Measurements from ENCODE around the gene LHFPL3. TPM values are rescaled to one million over a fixed set of nuclear protein-coding genes. Genes with fewer than 3 reads are reported as not detected.

LHFPL3 gene
- total RNA-seq, 2 experiments from 2014 or later, result not detected

- H3K4me1 ChIP-seq (ENCODE audit: insufficient read depth, low read length, poor library complexity, severe bottlenecking), result no peaks in the 10 kb centered on the region
- no peaks in the 10 kb centered on the region for H3K79me2 ChIP-seq (ENCODE audit: insufficient read depth, low read depth, low read length)
- intact Hi-C loops (cut with micrococcal nuclease; ENCODE audit: unreplicated experiment), result no loop called here
- H3K9me2 ChIP-seq (ENCODE audit: insufficient read depth, low read length), result no peaks in the 10 kb centered on the region
- BruUV-seq (replicated peaks), result no TSS peak
- H3K9me3 ChIP-seq (ENCODE audit: low read length), result no peaks in the 10 kb centered on the region
- ChIA-PET CTCF (ENCODE audit: unreplicated experiment) (no interaction called here), POLR2A (interaction anchor here (0.6 to 0.7 kb wide), 3 partner anchors 30 to 687 kb away, joined by 3 read pairs; no protein-coding TSS in a partner anchor)
- no peak for TF ChIP-seq CTCF (conservative IDR thresholded peaks at IDR 0.05; ENCODE audit: low read length)
- TF ChIP-seq EZH2phosphoT487 (IDR thresholded peaks at IDR 0.05; ENCODE audit: borderline replicate concordance, low read depth, low read length), result no peak
- H2AFZ ChIP-seq (ENCODE audit: low read length), result no peak overlapping the region
- no peaks in the 10 kb centered on the region for H4K20me1 ChIP-seq (ENCODE audit: insufficient read depth, low read length)
- H3K4me3 ChIP-seq (ENCODE audit: low read depth, low read length, poor library complexity, severe bottlenecking), result no peak overlapping the region
- no peak overlapping the region for H3K4me2 ChIP-seq (ENCODE audit: low read length)
- DNase-seq (ENCODE audit: low spot score), result no peak
- H3K27ac ChIP-seq (ENCODE audit: low read depth, low read length, poor library complexity, severe bottlenecking), result no peak overlapping the region
- no peaks in the 10 kb centered on the region for H3K36me3 ChIP-seq (ENCODE audit: insufficient read depth, low read length)
These were observed 31.5 kb upstream of the LHFPL3 start for GRCh38 chr7:104296900-104297299.

- intact Hi-C loops (cut with micrococcal nuclease; ENCODE audit: unreplicated experiment), result no loop called here
- Histone ChIP-seq H3K27ac (ENCODE audit: low read depth, low read length, poor library complexity, severe bottlenecking) (no peak overlapping the region), H3K4me1 (ENCODE audit: insufficient read depth, low read length, poor library complexity, severe bottlenecking) (no peaks in the 10 kb centered on the region), H3K36me3 (ENCODE audit: insufficient read depth, low read length) (no peaks in the 10 kb centered on the region), H3K9me2 (ENCODE audit: insufficient read depth, low read length) (no peaks in the 10 kb centered on the region), H2AFZ (ENCODE audit: low read length) (no peak overlapping the region), H3K4me3 (ENCODE audit: low read depth, low read length, poor library complexity, severe bottlenecking) (no peak overlapping the region), H3K4me2 (ENCODE audit: low read length) (no peak overlapping the region), H4K20me1 (ENCODE audit: insufficient read depth, low read length) (no peaks in the 10 kb centered on the region), H3K9me3 (ENCODE audit: low read length) (no peaks in the 10 kb centered on the region), H3K79me2 (ENCODE audit: insufficient read depth, low read depth, low read length) (no peaks in the 10 kb centered on the region)
- ChIA-PET POLR2A (interaction anchor here (1.1 to 1.2 kb wide), 2 partner anchors 9 to 355 kb away, joined by 3 to 6 read pairs; no protein-coding TSS in a partner anchor), CTCF (ENCODE audit: unreplicated experiment) (no interaction called here)
- no peak for DNase-seq (ENCODE audit: low spot score)
- TF ChIP-seq EZH2phosphoT487 (IDR thresholded peaks at IDR 0.05; ENCODE audit: borderline replicate concordance, low read depth, low read length) (no peak), CTCF (conservative IDR thresholded peaks at IDR 0.05; ENCODE audit: low read length) (no peak)
- BruUV-seq (replicated peaks), result no TSS peak
These were observed 29.1 kb upstream of the LHFPL3 start for GRCh38 chr7:104299323-104299722.

- no peaks in the 10 kb centered on the region for H3K79me2 ChIP-seq (ENCODE audit: insufficient read depth, low read depth, low read length)
- no peak for DNase-seq (ENCODE audit: low spot score)
- no peak overlapping the region for H3K27ac ChIP-seq (ENCODE audit: low read depth, low read length, poor library complexity, severe bottlenecking)
- intact Hi-C loops (cut with micrococcal nuclease; ENCODE audit: unreplicated experiment), result no loop called here
- ChIA-PET POLR2A (interaction anchor here (1.2 kb wide), 1 partner anchor 9 kb away, joined by 3 read pairs; no protein-coding TSS in a partner anchor), CTCF (ENCODE audit: unreplicated experiment) (no interaction called here)
- TF ChIP-seq CTCF (conservative IDR thresholded peaks at IDR 0.05; ENCODE audit: low read length) (no peak), EZH2phosphoT487 (IDR thresholded peaks at IDR 0.05; ENCODE audit: borderline replicate concordance, low read depth, low read length) (no peak)
- H3K36me3 ChIP-seq (ENCODE audit: insufficient read depth, low read length), result no peaks in the 10 kb centered on the region
- no peaks in the 10 kb centered on the region for H3K4me1 ChIP-seq (ENCODE audit: insufficient read depth, low read length, poor library complexity, severe bottlenecking)
- BruUV-seq (replicated peaks), result no TSS peak
- no peaks in the 10 kb centered on the region for H3K9me3 ChIP-seq (ENCODE audit: low read length)
- H3K4me2 ChIP-seq (ENCODE audit: low read length), result no peak overlapping the region
- H4K20me1 ChIP-seq (ENCODE audit: insufficient read depth, low read length), result no peaks in the 10 kb centered on the region
- no peak overlapping the region for H2AFZ ChIP-seq (ENCODE audit: low read length)
- no peaks in the 10 kb centered on the region for H3K9me2 ChIP-seq (ENCODE audit: insufficient read depth, low read length)
- no peak overlapping the region for H3K4me3 ChIP-seq (ENCODE audit: low read depth, low read length, poor library complexity, severe bottlenecking)
These were observed 28.6 kb upstream of the LHFPL3 start for GRCh38 chr7:104299777-104300176.

Measured in OCI-LY7 (cell line).